CD14-positive monocyte (primary cell): ENCODE results near the gene TEX19. TPM values are rescaled to one million over a fixed set of nuclear protein-coding genes. Genes with fewer than 3 reads are reported as not detected.
"Not testable (repeated sequence)": the region's sequence is repeated elsewhere in the genome, so short reads cannot be mapped to it uniquely, and the experiment has no call there.

Experiments used
- DNase-seq, 3 donors: peaks; one replicate each; pipeline ENCODE4 v3.0.0-alpha.2; 2011 to 2022
- H2AFZ ChIP-seq: 2 replicates; pipeline ENCODE4 v1.6.0; 2012; ENCODE audit warnings: mild to moderate bottlenecking, low read depth, low read length, inconsistent platforms; ENCODE audit not compliant: insufficient read depth, poor library complexity, severe bottlenecking
- H3K27ac ChIP-seq, 2 donors: 1 replicate in 1 of 2; 2 replicates in 1 of 2; pipeline ENCODE4 v1.5.1; 2012 to 2013; ENCODE audit warnings: low read length in 2 of 2, control low read depth in 1 of 2, inconsistent platforms in 1 of 2, low read depth in 1 of 2, mild to moderate bottlenecking in 1 of 2
- H3K27me3 ChIP-seq, 2 donors: one replicate each; pipeline versions ENCODE4 v1.6.0 to v1.6.1; 2011 to 2013; ENCODE audit warnings: low read length in 2 of 2; ENCODE audit not compliant: control insufficient read depth in 2 of 2, insufficient read depth in 2 of 2
- H3K36me3 ChIP-seq, 2 donors: replicated peaks in 1 of 2; 1 replicate in 1 of 2; 2 replicates in 1 of 2; pipeline versions ENCODE4 v1.5.1 to v1.6.1; 2012 to 2013; ENCODE audit warnings: low read length in 2 of 2, control low read depth in 1 of 2, inconsistent platforms in 1 of 2, mild to moderate bottlenecking in 1 of 2; ENCODE audit not compliant: insufficient read depth in 2 of 2, control insufficient read depth in 1 of 2
- H3K4me1 ChIP-seq, 2 donors: 1 replicate in 1 of 2; 2 replicates in 1 of 2; pipeline versions ENCODE4 v1.5.1 to v1.6.1; 2012 to 2013; ENCODE audit warnings: low read length in 2 of 2, control low read depth in 1 of 2, inconsistent platforms in 1 of 2, mild to moderate bottlenecking in 1 of 2, moderate library complexity in 1 of 2; ENCODE audit not compliant: insufficient read depth in 2 of 2, control insufficient read depth in 1 of 2
- H3K4me2 ChIP-seq: replicated peaks from 2 replicates; pipeline ENCODE3; 2012; ENCODE audit warnings: low read length, moderate library complexity, mild to moderate bottlenecking; ENCODE audit not compliant: poor library complexity, severe bottlenecking; ENCODE audit errors: extremely low read depth
- H3K4me3 ChIP-seq, 3 experiments: fragments of 200-600 bp in 1 of 3; sonication (generic) in 1 of 3; replicated peaks in 1 of 3; 1 replicate in 2 of 3; 2 replicates in 1 of 3; pipeline ENCODE4 v1.5.1; 2011 to 2013; ENCODE audit warnings: low read length in 3 of 3, mild to moderate bottlenecking in 3 of 3, control low read depth in 2 of 3, low read depth in 2 of 3, inconsistent platforms in 1 of 3, moderate library complexity in 1 of 3
- H3K79me2 ChIP-seq: 2 replicates; pipeline ENCODE4 v1.6.0; 2012; ENCODE audit warnings: mild to moderate bottlenecking, control low read depth, inconsistent platforms, low read length, moderate library complexity; ENCODE audit not compliant: insufficient read depth
- H3K9ac ChIP-seq: 2 replicates; pipeline ENCODE4 v1.6.0; 2017; ENCODE audit warnings: low read length, mild to moderate bottlenecking; ENCODE audit not compliant: insufficient read depth, poor library complexity, severe bottlenecking
- H3K9me3 ChIP-seq, 2 donors: replicated peaks in 1 of 2; 1 replicate in 1 of 2; 2 replicates in 1 of 2; pipeline versions ENCODE4 v1.5.1 to v1.6.1; 2012 to 2013; ENCODE audit warnings: low read length in 2 of 2, control low read depth in 1 of 2; ENCODE audit not compliant: control insufficient read depth in 1 of 2, insufficient read depth in 1 of 2
- H4K20me1 ChIP-seq: 2 replicates; pipeline ENCODE4 v1.6.0; 2012; ENCODE audit warnings: mild to moderate bottlenecking, low read length, control low read depth, moderate library complexity; ENCODE audit not compliant: insufficient read depth
- H3K27ac Mint-ChIP-seq, 7 donors: one replicate each; pipeline ENCODE4 v1.8.0; 2020; ENCODE audit warnings: mild to moderate bottlenecking in 7 of 7, mixed read lengths in 7 of 7, moderate library complexity in 6 of 7, inconsistent platforms in 2 of 7
- H3K27me3 Mint-ChIP-seq, 3 donors: one replicate each; pipeline ENCODE4 v1.8.0; 2021 to 2022; ENCODE audit warnings: low read depth in 3 of 3, mild to moderate bottlenecking in 3 of 3, mixed read lengths in 3 of 3, moderate library complexity in 3 of 3, inconsistent platforms in 1 of 3
- H3K36me3 Mint-ChIP-seq, 2 donors: one replicate each; pipeline ENCODE4 v1.8.0; 2020; ENCODE audit warnings: mixed read lengths in 2 of 2, inconsistent platforms in 1 of 2, mild to moderate bottlenecking in 1 of 2
- H3K4me1 Mint-ChIP-seq: one replicate; pipeline ENCODE4 v1.8.0; 2020; ENCODE audit warnings: mild to moderate bottlenecking, mixed read lengths
- H3K4me3 Mint-ChIP-seq, 2 donors: one replicate each; pipeline ENCODE4 v1.8.0; 2020; ENCODE audit warnings: mild to moderate bottlenecking in 2 of 2, mixed read lengths in 2 of 2, moderate library complexity in 1 of 2
- H3K9me3 Mint-ChIP-seq, 7 donors: one replicate each; pipeline ENCODE4 v1.8.0; 2020 to 2022; ENCODE audit warnings: mixed read lengths in 7 of 7, mild to moderate bottlenecking in 6 of 7, moderate library complexity in 6 of 7, inconsistent platforms in 2 of 7
- whole genome bisulfite sequencing: methylation state at CpG from one replicate; pipeline ENCODE4 v1.1.5; 2013; ENCODE audit warnings: missing lambda C conversion rate; ENCODE audit not compliant: insufficient coverage; 5-methylcytosine and 5-hydroxymethylcytosine counted together
- intact Hi-C, 2 donors: fragments of 100-400 bp; cut with micrococcal nuclease; formaldehyde crosslinking; loops; one replicate each; pipeline versions ENCODE4 v1.15.0 to v1.15.1; 2023
- polyA plus RNA-seq, 3 donors: library from polyadenylated mRNA; depleted of rRNA in 1 of 3; unstranded in 2 of 3; stranded (reverse) in 1 of 3; fragments of 300-500 nt in 2 of 3; fragments of >200 nt in 1 of 3; fragmentation: Illumina TruSeq in 2 of 3; gene quantifications; 1 replicate in 2 of 3; 2 replicates in 1 of 3; pipeline ENCODE4 v1.2.3, GENCODE V29; 2012 to 2021
- TF ChIP-seq, protein P1 (sequence below): fragments of 200-600 bp; IDR thresholded peaks from one replicate; pipeline ENCODE4 v1.8.0; 2022; ENCODE audit warnings: antibody characterized with exemption, mild to moderate bottlenecking

TEX19 gene
- polyA plus RNA-seq, 3 donors: not detected

DNA sequence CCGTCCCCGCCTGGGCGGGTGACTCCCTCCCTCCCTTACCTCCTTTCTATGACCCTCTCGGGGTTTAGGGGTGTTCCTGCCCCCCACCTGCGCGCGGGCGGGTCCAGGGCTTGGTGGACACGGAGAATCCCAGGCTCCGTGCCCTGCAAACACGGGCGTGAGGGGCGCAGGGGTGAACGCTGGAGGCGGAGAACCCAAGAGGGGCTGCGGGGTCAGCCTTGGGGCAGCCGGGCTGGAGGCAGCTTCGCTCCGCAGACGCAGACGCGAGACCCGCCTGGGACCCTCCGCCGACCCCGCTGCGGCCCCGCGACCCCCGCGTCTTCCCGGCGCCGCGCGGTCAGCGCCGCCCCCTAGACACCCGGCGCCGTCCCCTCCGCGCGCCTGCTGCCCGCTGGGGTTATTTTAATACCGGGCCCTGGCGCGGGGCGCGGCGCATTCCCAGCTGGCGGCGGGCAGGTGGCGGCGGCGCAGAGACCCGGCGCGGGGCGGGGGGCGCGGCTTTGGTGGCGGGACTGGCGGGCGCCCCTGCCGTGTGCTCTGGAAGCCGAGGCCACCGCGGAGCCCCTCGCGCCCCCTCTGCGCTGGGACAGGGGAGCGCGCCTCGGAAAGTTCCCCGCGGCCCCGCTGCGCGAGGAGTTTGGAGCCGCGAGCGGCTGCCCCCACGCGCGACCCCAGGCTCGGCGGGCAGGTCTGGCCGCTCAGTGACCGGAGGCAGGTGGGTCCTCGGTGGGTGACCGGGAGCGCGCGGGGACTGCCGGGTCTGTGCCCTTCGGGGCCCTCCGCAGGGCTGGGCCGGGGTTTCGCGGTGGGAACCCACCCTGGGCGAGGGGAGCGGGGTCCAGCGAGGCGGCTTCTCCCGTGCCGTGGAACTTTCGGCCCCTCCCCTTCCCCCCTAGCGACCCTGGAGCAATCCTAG lies 12.5 kb downstream of the TEX19 start, which contains the start of gene UTS2R:
Gene UTS2R, plus strand, starts transcription at position 433 of the 916 bp plus-strand sequence. CDS start 2,560 bp downstream, outside the sequence.
- WGBS: 4% methylated on average over 105 of the region's 109 CpGs
- peaks cover 0 to 7% of the 10 kb centered on the region in 2 donors for H3K9me3 ChIP-seq
- peak within 1 kb of the TSS in 1 of 3 experiments; percentile 28 for H3K4me3 ChIP-seq
- Mint-ChIP-seq H3K27ac (no peak within 1 kb of the TSS), H3K4me1 (peaks cover 13% of the 10 kb centered on the region), H3K36me3 (peaks cover 0 to 1% of the 10 kb centered on the region in 2 donors), H3K4me3 (peak within 1 kb of the TSS; percentile 57 to 86), H3K9me3 (peaks cover 0 to 16% (median 5%) of the 10 kb centered on the region in 7 donors), H3K27me3 (peaks cover 57 to 86% (median 68%) of the 10 kb centered on the region in 3 donors)
- H4K20me1 ChIP-seq: no peaks in the 10 kb centered on the region
- H3K4me2 ChIP-seq: peak within 1 kb of the TSS; percentile 23
- no peaks in the 10 kb centered on the region for H3K79me2 ChIP-seq
- peaks cover 24 to 62% of the 10 kb centered on the region in 2 donors for H3K27me3 ChIP-seq
- no peak within 1 kb of the TSS for H3K27ac ChIP-seq
- H3K4me1 ChIP-seq: peaks cover 4 to 13% of the 10 kb centered on the region in 2 donors
- no peaks in the 10 kb centered on the region for H3K36me3 ChIP-seq
- TF ChIP-seq, protein P1, sequence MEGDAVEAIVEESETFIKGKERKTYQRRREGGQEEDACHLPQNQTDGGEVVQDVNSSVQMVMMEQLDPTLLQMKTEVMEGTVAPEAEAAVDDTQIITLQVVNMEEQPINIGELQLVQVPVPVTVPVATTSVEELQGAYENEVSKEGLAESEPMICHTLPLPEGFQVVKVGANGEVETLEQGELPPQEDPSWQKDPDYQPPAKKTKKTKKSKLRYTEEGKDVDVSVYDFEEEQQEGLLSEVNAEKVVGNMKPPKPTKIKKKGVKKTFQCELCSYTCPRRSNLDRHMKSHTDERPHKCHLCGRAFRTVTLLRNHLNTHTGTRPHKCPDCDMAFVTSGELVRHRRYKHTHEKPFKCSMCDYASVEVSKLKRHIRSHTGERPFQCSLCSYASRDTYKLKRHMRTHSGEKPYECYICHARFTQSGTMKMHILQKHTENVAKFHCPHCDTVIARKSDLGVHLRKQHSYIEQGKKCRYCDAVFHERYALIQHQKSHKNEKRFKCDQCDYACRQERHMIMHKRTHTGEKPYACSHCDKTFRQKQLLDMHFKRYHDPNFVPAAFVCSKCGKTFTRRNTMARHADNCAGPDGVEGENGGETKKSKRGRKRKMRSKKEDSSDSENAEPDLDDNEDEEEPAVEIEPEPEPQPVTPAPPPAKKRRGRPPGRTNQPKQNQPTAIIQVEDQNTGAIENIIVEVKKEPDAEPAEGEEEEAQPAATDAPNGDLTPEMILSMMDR: no peak
- H2AFZ ChIP-seq: no peak within 1 kb of the TSS
- H3K9ac ChIP-seq: no peak within 1 kb of the TSS
- intact Hi-C loops: no loop called here
- no peak for DNase-seq

DNA sequence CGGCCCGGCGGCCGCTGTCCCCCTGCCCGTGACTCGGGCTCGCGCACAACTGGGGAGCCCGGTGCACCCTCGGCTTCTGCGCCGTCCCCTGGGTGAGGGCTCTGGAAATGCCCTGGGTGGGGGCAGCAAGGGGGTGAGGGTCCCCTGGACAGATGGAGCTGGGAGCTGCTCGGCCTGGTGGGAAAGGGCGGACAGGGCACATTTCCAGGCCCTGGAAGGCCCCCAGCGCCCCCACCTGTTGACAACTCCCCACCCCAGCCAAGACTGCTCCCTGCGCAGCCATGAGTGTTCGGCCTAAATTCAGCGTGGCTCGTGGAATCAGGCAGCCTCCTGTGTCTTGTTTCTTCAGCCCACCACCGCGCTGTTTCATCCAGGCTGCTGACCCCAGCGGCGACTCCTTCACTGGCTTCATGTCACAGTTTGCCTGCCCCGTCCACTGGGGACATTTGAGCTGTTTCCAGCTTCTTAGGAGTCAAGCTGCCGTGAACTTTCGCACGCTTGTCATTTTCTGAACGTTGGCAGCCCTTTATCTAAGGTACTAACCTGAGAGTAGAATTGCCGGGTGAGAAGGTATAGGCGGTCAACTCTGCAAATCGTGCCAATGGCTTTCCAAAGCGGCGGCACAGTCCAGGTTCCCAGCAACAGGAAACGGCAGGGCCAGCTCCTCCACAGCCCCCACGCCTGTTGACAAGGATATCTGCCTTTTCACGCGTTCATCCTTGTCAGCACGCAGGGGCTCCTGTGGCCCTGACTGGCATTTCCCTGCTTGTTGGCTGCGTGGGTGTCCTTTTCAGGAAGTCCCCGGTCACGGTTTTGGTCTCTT lies 13.4 kb downstream of the TEX19 start:
- H3K9me3 Mint-ChIP-seq: peaks cover 0 to 16% (median 5%) of the 10 kb centered on the region in 7 donors
- no peak overlapping the region for H3K27ac Mint-ChIP-seq
- H3K36me3 ChIP-seq: no peaks in the 10 kb centered on the region
- peaks cover 24 to 62% of the 10 kb centered on the region in 2 donors for H3K27me3 ChIP-seq
- no peak overlapping the region for H3K4me2 ChIP-seq
- H3K9me3 ChIP-seq: peaks cover 0 to 7% of the 10 kb centered on the region in 2 donors
- TF ChIP-seq, protein P1: no peak
- H3K27me3 Mint-ChIP-seq: peaks cover 58 to 86% (median 70%) of the 10 kb centered on the region in 3 donors
- H3K4me1 ChIP-seq: peaks cover 4 to 13% of the 10 kb centered on the region in 2 donors
- H3K4me3 Mint-ChIP-seq: peak overlapping the region in 1 of 2 donors; percentile 81
- H3K27ac ChIP-seq: no peak overlapping the region
- H2AFZ ChIP-seq: no peak overlapping the region
- DNase-seq: no peak
- no peak overlapping the region for H3K9ac ChIP-seq
- no peaks in the 10 kb centered on the region for H3K79me2 ChIP-seq
- WGBS: 33% methylated on average over 36 of the region's 41 CpGs
- H3K4me1 Mint-ChIP-seq: peaks cover 13% of the 10 kb centered on the region
- H3K36me3 Mint-ChIP-seq: peaks cover 0 to 1% of the 10 kb centered on the region in 2 donors
- no peaks in the 10 kb centered on the region for H4K20me1 ChIP-seq
- no peak overlapping the region for H3K4me3 ChIP-seq
- intact Hi-C loops: no loop called here

- H3K9ac ChIP-seq, H2AFZ ChIP-seq, H3K79me2 ChIP-seq, H3K36me3 ChIP-seq, H3K36me3 Mint-ChIP-seq, H3K4me3 ChIP-seq, H4K20me1 ChIP-seq, intact Hi-C loops, H3K9me3 ChIP-seq, H3K4me2 ChIP-seq, H3K27ac ChIP-seq, DNase-seq: not testable (repeated sequence)
- Mint-ChIP-seq H3K9me3 (peaks cover 0 to 16% (median 5%) of the 10 kb centered on the region in 7 donors), H3K27ac (peak overlapping the region in 1 of 7 donors; percentile 31), H3K4me1 (peaks cover 13% of the 10 kb centered on the region), H3K4me3 (peak overlapping the region in 1 of 2 donors; percentile 81), H3K27me3 (peaks cover 58 to 88% (median 74%) of the 10 kb centered on the region in 3 donors)
- peaks cover 4 to 13% of the 10 kb centered on the region in 2 donors for H3K4me1 ChIP-seq
- peaks cover 24 to 62% of the 10 kb centered on the region in 2 donors for H3K27me3 ChIP-seq
- WGBS: 87% methylated on average over 6 of the region's 10 CpGs
Measured at GRCh38 chr17:82373072-82373452, 14.0 kb downstream of the TEX19 start.
